Breast epithelium (tissue), 4 donors: Measurements from ENCODE around the gene TSPAN7. TPM values are rescaled to one million over a fixed set of nuclear protein-coding genes. Genes with fewer than 3 reads are reported as not detected.

Experiments
- DNase-seq, 2 donors: peaks; one replicate each; pipeline ENCODE4 v3.0.0-alpha.2; 2019; ENCODE audit warnings: low spot score in 2 of 2
- H3K27ac ChIP-seq, 2 donors: fragments of 200-600 bp; sonication (generic) in 1 of 2; one replicate each; pipeline ENCODE4 v1.5.1; 2016 to 2019; ENCODE audit warnings: mild to moderate bottlenecking in 1 of 2
- H3K27me3 ChIP-seq, 2 donors: fragments of 200-600 bp; sonication (generic) in 1 of 2; one replicate each; pipeline versions ENCODE4 v1.5.1 to v1.6.0; 2017 to 2019; ENCODE audit warnings: control low read depth in 1 of 2, mild to moderate bottlenecking in 1 of 2
- H3K36me3 ChIP-seq: fragments of 200-600 bp; one replicate; pipeline ENCODE4 v1.5.1; 2019
- H3K4me1 ChIP-seq, 2 donors: fragments of 200-600 bp; sonication (generic); one replicate each; pipeline ENCODE4 v1.5.1; 2016 to 2019; ENCODE audit warnings: control low read depth in 1 of 2
- H3K4me3 ChIP-seq, 3 donors: fragments of 200-600 bp; sonication (generic); 1 replicate in 2 of 3; 2 replicates in 1 of 3; pipeline ENCODE4 v1.5.1; 2016 to 2019; ENCODE audit warnings: mild to moderate bottlenecking in 3 of 3, moderate library complexity in 2 of 3
- H3K9me3 ChIP-seq, 2 donors: fragments of 200-600 bp; sonication (generic) in 1 of 2; one replicate each; pipeline ENCODE4 v1.5.1; 2016 to 2019; ENCODE audit warnings: control low read depth in 1 of 2
- POLR2A ChIP-seq: fragments of 450-650 bp; IDR thresholded peaks from one replicate; pipeline ENCODE4 v1.6.1; 2016; ENCODE audit warnings: antibody characterized with exemption, mild to moderate bottlenecking, moderate library complexity
- POLR2AphosphoS5 ChIP-seq, 3 donors: sonication (generic); formaldehyde crosslinking; IDR thresholded peaks; one replicate each; pipeline ENCODE4 v1.6.1; 2017; ENCODE audit warnings: antibody characterized with exemption in 3 of 3
- intact Hi-C: fragments of 100-400 bp; cut with DNase I; formaldehyde crosslinking; loops from one replicate; pipeline ENCODE4 v1.15.1; 2023; ENCODE audit warnings: low total_unique reads
- total RNA-seq, 3 donors: library from RNA; depleted of rRNA; stranded (reverse); fragments of >200 nt; gene quantifications; one replicate each; pipeline ENCODE4 v1.1.0, GENCODE V29; 2016
- TF ChIP-seq, protein P1 (sequence below), 3 donors: fragments of 450-650 bp; IDR thresholded peaks; one replicate each; pipeline ENCODE4 v1.5.1; 2016 to 2017; ENCODE audit warnings: antibody characterized with exemption in 3 of 3, mild to moderate bottlenecking in 3 of 3, moderate library complexity in 3 of 3

Gene TSPAN7
- total RNA-seq, 3 donors from 2014 or later: 15.5 to 26.9 (median 25.9) TPM

DNA sequence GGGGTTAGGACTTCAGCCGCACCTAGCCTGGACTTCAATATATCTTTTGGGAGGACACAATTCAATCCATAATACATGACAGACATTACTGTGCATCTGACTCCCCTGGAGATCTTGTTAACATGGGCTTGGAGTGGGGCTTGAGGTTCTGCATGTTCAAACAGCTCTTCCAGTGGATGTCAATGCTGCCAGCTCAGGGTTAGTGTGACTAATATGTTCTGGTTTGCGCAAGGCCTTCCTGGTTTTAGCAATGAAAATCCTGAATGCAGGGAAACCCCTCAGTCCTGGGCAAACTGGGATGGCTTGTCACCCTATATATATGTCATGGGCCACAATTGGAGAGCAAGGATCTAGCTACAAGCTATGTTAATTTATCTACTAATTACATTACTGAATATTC, 2.7 kb upstream of the TSPAN7 start:
- Histone ChIP-seq H3K27me3 (peaks cover 0 to 37% of the 10 kb centered on the region in 2 donors), H3K36me3 (no peaks in the 10 kb centered on the region), H3K4me1 (no peaks in the 10 kb centered on the region), H3K4me3 (no peak overlapping the region), H3K27ac (no peak overlapping the region), H3K9me3 (no peaks in the 10 kb centered on the region)
- TF ChIP-seq POLR2AphosphoS5 (IDR thresholded peaks at IDR 0.05) (no peak), POLR2A (no peak)
- TF ChIP-seq, protein P1, sequence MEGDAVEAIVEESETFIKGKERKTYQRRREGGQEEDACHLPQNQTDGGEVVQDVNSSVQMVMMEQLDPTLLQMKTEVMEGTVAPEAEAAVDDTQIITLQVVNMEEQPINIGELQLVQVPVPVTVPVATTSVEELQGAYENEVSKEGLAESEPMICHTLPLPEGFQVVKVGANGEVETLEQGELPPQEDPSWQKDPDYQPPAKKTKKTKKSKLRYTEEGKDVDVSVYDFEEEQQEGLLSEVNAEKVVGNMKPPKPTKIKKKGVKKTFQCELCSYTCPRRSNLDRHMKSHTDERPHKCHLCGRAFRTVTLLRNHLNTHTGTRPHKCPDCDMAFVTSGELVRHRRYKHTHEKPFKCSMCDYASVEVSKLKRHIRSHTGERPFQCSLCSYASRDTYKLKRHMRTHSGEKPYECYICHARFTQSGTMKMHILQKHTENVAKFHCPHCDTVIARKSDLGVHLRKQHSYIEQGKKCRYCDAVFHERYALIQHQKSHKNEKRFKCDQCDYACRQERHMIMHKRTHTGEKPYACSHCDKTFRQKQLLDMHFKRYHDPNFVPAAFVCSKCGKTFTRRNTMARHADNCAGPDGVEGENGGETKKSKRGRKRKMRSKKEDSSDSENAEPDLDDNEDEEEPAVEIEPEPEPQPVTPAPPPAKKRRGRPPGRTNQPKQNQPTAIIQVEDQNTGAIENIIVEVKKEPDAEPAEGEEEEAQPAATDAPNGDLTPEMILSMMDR (IDR thresholded peaks at IDR 0.05): no peak
- intact Hi-C loops: no loop called here
- no peak for DNase-seq

GRCh38 chrX:38560776-38561125, 591 bp upstream of the TSPAN7 start:
- intact Hi-C loops: loop anchor here (5.0 kb wide), 1 partner anchor 1687 kb away; no protein-coding TSS in a partner anchor
- DNase-seq: no peak
- TF ChIP-seq POLR2A (no peak), POLR2AphosphoS5 (IDR thresholded peaks at IDR 0.05) (no peak)
- TF ChIP-seq, protein P1 (IDR thresholded peaks at IDR 0.05): no peak
- Histone ChIP-seq H3K27ac (peak overlapping the region; percentile 56 to 72), H3K9me3 (no peaks in the 10 kb centered on the region), H3K36me3 (no peaks in the 10 kb centered on the region), H3K4me1 (no peaks in the 10 kb centered on the region), H3K27me3 (peaks cover 0 to 46% of the 10 kb centered on the region in 2 donors), H3K4me3 (peak overlapping the region; percentile 47 to 69 (median 51))

- H3K27me3 ChIP-seq: peaks cover 0 to 52% of the 10 kb centered on the region in 2 donors
- H3K27ac ChIP-seq: peak overlapping the region in 1 of 2 donors; percentile 32
- no peaks in the 10 kb centered on the region for H3K4me1 ChIP-seq
- intact Hi-C loops: loop anchor here (2.0 to 5.0 kb wide), 2 partner anchors 55 to 1685 kb away; no protein-coding TSS in a partner anchor
- no peaks in the 10 kb centered on the region for H3K36me3 ChIP-seq
- no peak for DNase-seq
- TF ChIP-seq, protein P1 (IDR thresholded peaks at IDR 0.05): no peak
- TF ChIP-seq POLR2A: no peak
- H3K9me3 ChIP-seq: no peaks in the 10 kb centered on the region
- peak overlapping the region; percentile 47 to 69 (median 51) for H3K4me3 ChIP-seq
Measured at GRCh38 chrX:38561951-38562719, 793 bp downstream of the TSPAN7 start.

DNA sequence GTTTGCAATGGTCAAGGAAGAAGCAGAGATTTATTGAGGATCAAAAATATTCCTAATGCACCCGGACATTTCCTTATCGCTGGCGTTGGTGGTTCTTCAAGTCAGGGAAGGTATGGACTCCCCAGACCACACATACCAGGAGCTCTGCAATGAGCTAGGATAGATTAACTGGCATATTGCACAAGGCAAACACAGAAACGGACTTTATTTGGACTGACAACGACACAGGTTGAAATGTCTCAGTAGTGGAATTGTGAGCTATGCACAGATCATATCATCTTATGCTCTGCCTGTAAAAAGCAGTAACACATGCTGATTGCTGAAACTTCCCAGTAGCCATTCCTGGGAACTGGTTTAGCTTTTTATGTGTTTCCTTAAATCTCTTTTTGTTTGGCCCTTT, 1.7 kb downstream of the TSPAN7 start:
- intact Hi-C loops: loop anchor here (2.0 to 5.0 kb wide), 2 partner anchors 54 to 1684 kb away; no protein-coding TSS in a partner anchor
- no peaks in the 10 kb centered on the region for H3K9me3 ChIP-seq
- H3K4me1 ChIP-seq: no peaks in the 10 kb centered on the region
- peaks cover 0 to 45% of the 10 kb centered on the region in 2 donors for H3K27me3 ChIP-seq
- H3K27ac ChIP-seq: peak overlapping the region in 1 of 2 donors; percentile 21
- H3K36me3 ChIP-seq: no peaks in the 10 kb centered on the region
- peak overlapping the region; percentile 47 to 69 (median 51) for H3K4me3 ChIP-seq
- no peak for DNase-seq
- TF ChIP-seq, protein P1 (IDR thresholded peaks at IDR 0.05): no peak
- no peak for TF ChIP-seq POLR2AphosphoS5 (IDR thresholded peaks at IDR 0.05)

- Histone ChIP-seq H3K27me3 (peaks cover 0 to 28% of the 10 kb centered on the region in 2 donors), H3K4me3 (no peak overlapping the region), H3K27ac (no peak overlapping the region), H3K9me3 (no peaks in the 10 kb centered on the region), H3K4me1 (no peaks in the 10 kb centered on the region), H3K36me3 (no peaks in the 10 kb centered on the region)
- no peak for DNase-seq
- TF ChIP-seq, protein P1 (IDR thresholded peaks at IDR 0.05): no peak
- TF ChIP-seq POLR2A (no peak), POLR2AphosphoS5 (IDR thresholded peaks at IDR 0.05) (no peak)
- intact Hi-C loops: no loop called here
Measured at GRCh38 chrX:38570396-38570795, 9.1 kb downstream of the TSPAN7 start.
